GM21528 (cell line): Measurements from ENCODE around the gene DYNC1LI2.

Experiments used
- ATAC-seq: cut with Tn5 transposase; IDR thresholded peaks from one replicate; pipeline ENCODE4 v1.9.1; 2021; ENCODE audit warnings: mild to moderate bottlenecking, moderate library complexity; ENCODE audit not compliant: unreplicated experiment, low FRiP score

The DYNC1LI2 gene

DNA sequence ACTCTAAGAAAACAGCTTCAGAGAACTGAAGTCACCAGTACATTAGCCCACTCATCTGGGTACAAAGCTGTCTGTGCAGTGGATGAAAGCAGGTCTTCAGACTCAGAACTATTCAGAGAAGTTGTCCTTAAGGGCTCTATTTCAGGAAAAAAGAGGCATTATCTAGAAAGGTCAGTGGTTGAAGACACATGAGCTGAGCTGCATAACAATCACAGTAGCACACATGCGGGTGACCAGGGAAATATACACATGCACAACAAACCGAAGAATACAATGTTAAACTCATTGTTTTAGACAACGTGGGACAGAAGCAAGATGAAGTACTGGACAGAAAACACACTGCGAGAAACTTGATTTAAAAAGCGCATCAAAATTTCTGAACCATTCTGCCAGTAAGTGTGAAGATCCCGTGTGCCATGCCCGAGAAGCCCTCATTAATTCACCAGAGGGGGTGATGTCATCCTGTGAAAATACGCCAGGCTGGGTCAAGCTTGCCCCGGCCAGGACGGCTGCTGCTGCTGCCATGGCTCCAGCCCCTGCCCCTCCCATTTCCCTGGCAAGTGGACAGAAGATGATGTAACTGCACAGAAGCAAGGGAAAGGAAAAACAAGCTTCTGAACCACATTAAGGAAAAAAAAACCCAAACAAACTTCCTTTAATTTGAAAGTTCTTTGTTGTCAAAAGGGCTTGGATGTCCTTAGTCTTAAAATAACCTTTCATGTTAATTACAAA, 10.1 kb downstream of the DYNC1LI2 start:
- ATAC-seq, result no peak

DNA sequence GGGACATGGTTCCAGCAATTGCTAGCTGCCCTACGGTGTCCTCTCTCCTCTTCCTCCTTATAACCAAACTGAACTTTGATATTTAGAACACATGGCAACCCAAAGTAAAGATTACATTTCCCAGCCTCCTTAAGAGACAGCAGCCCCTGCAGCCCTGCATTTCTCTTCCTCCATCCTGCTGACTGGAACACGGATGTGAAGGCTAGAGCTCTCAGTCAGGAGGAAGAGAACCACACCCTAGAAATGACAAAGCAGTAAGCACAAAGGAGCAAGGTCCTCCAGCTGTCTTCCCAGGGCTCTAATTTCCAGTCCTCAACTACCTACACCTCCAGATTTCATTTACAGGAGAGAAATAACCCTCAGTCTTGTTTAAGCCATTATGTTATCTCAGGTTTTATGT, 10.9 kb downstream of the DYNC1LI2 start:
- no peak for ATAC-seq

DNA sequence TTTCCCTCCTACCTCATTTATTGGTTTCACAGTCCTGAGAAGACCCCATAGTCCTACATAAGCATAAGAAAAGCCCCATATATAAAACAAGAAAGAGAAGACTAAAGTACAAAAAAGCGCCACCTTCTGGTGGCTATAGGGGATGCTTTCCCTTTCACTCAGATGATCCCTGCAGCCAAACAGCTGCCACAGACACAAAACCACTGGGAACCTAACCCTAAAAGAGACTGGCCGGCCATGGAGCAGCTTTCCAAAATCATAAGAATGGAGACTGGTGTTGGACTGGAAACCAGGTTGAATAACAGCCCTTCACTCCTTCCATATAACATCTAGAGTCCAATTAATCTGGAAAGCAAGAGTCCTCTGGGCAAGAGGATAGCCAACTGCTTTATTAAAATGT, 11.4 kb downstream of the DYNC1LI2 start:
- no peak for ATAC-seq

DNA sequence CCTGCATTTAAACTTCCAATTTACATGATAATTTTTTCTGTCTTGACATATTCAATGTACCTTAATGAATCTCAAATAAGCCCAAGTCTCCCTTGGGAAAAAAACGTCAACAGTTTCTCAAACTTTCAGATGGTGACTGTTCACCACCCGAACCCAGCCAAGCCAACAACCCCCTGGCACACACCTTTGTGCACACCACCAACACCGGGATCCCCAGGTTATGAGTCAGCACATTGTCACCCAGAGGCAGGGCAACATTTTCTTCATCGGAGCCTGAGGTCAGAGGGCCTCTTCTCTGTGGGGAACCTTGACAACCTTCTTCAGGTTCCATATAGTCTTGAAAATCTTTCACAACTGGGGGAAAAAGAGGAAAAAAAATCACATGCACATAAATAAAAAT, 15.5 kb downstream of the DYNC1LI2 start:
- no peak for ATAC-seq

DNA sequence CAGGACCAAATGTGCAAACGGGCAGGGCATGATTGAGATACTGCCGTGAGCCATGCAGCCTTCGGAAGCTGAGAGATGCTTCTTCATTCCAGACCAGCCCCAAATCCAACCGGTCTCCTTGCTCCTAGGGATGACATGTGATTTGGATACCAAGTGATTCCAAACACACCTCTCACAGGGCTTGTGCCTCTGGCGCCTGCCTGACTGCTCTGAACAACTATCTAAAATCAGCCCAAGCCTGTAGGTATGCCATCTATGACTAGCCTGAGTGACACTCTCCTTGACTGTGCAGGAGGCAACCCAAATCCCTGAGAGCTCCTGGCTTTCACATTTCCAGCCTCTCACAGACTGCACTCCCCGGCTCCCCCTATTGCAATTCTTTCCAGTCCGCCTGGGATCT, 20.3 kb downstream of the DYNC1LI2 start:
- no peak for ATAC-seq

DNA sequence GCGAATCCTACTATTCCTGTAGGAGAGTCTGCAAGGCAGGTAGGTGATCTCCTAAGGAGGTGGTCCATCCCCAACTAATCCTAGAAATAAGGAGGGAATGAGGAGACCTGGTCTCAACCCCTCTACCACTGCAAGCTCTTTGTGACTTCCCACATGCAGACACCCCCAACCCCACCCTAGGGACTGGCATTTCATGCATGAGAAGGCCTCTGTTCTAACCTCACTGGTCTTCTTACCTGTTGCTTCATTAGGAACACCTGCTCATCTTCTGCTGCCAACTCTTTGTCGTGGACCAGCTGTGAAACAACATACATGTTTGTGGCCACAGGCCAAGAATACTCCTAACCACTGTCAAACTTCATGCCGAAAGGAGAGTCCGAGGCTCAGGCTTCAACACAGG, 22.6 kb downstream of the DYNC1LI2 start:
- ATAC-seq, result no peak

DNA sequence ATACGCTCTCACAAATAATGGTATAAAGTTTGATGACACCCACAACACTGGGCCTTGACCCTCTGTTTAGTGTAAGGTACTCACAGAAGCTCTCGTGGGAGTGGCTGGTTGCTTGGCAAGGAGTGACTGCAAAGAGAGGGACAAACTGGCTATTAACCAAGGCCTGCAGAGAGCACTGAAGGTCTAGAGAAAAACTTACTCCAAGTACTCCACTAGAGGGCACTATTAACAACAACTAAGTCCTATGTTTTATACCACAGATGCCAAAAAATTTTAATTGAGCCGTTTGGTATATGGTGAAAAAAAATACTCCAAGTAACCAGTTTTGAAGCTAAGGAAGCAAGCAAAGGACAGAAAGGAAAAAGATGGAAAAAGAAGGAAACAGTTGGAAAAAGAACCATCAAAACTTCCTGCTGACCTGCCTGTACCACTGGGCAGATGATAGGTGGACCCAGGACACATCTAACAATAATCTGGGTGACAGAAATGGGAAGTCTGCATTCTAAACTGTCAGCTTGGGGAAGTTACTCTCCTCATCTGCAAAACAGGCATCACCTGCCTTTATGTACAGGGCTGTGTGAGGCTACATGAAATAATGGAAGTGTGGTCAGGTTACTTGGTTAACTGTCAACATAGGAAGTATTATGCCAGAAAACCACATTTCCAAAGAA, 23.2 kb downstream of the DYNC1LI2 start:
- ATAC-seq, result no peak

DNA sequence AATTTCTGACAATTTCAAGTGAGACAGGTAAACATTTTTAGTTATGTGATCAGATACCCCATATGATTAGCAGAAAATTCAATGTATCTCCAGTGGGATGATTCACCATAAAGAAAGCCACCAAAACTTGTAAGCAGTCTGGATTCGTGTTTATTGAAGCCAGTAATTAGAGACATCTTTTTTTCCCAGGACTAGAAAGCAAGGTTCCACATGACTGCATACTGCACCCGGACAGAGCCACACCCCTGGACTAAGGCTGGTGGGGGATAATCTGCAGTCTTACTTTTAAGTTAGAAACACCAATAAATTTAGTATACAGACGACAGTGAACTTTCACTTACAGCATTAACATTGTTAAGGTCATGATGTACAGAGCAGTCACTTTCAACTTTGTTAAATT, 30.6 kb downstream of the DYNC1LI2 start:
- no peak for ATAC-seq

DNA sequence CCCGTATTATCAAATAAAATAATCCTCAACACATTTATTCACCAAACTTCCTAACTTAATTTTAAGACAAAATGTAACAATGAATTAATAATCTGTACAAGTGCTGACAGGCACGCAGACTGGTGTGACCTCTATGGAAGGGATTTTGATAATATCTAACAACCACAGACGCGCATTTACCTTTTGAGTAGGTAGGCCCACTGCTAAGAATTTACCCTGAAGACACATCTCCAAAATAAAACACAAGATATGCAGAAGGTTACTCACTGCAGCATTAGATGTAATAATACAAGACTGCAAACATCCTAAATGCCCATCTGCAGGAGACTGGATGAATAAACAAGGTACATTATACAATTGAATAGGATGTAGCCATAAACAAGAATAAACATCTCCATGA, 32.2 kb downstream of the DYNC1LI2 start:
- no peak for ATAC-seq

DNA sequence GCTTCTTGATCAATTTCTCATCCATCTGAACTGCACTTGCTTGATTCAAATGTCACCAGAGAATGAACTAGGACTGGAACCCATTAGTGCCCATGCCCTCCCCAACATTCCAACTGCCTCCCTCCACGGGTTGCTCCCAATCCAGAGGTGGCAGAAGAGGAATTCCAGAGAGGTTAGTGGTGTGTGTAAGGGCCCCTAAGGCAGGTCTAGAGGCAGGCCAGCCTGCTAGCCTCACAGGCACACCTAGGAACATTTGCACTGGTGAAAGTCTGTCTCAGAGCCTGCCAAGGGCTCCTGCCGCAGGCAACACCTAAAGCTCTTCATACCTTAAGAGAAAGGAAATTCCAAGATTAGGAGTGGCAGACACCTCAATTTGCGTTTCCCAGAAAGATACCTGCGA, 33.6 kb downstream of the DYNC1LI2 start:
- no peak for ATAC-seq

DNA sequence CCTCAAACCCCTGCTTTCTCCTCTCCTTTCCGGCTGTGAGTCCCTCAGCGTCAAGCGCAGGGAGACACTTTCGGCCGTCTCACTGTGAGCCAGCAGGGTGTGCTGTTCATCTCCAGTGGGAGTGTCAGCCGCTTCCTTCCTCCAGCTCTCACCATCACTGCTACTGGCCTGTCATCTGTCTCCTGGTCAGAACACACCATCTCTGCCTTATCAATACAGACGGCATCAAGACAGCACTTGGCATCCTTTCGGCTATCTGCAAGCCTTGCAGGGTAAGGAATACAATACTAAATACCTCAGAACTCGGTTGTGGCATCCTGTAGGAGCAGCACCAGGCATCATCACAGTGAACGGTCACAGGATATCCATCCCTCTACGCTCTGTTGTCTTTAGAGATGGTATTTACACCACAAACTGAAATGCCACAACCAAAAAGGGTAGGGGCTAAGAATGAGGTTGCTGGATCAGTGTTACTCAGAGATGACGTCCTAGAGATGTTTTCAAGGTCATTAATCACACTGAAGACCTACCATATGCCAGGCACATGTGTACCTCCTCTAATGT, 34.2 kb downstream of the DYNC1LI2 start:
- no peak for ATAC-seq

DNA sequence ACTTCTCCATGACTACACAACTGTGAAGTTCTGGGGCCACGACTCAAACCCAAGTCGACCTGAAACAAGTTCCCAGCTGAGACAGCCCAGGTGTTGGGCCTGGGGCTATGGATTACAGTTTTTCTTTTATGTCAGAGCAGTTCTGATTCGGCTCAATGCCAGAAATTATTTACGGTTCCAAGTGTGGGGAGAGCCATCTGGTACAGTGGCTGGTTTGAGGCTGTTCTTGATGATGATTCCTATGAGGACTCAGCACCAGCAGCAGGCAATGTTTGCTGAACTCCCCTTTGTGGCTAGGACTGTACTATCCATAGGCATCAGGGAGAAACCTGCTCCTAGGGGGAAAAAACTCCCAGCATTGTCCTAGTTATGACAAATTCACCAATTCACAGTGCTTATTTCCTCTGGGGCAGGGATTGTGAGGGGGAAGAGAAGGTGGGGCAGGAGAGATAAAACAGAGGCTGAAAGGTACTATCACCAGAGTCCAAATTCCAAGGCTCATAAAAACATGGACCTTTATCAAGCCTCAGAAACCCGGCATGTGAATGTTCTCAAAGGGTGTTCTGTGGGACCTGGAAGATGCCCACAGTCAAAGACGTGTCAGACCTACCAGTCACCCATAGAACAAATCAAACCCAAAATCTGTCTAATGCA, 36.6 kb downstream of the DYNC1LI2 start:
- ATAC-seq, result no peak

DNA sequence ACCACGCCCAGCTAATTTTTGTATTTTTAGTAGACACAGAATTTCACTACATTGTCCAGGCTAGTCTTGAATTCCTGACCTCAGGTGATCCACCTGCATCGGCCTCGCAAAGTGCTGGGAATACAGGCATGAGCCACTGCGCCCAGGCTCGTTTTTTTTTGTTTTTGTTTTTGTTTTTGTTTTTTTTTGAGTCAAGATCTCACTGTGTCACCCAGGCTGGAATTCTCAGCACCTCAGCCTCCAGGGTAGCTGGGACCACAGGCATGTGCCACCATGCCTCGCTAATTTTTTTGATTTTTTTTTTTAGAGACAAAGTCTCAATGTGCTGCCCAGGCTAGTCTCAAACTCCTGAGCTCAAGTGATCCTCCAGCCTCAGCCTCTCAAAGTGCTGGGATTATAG, 37.3 kb downstream of the DYNC1LI2 start:
- ATAC-seq, result no peak

DNA sequence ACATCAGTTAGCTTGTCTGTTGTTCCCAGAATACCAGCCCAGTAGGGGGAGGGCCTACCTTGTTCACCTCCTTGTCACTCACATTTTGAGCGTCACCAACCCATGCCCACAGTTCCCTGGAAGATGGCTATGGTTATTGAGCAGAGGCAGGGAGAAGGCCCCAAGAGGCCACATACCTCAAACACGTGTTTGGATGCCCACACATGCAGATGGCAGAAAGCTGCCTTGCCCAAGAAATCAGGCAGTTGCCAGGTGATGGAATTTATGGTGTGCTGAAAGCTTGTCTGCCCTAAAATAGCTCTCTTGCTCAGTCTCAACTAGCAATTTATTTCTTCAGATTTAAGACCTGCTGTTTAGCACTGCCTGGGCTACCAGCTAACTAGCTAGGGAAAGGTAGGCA, 38.3 kb downstream of the DYNC1LI2 start:
- ATAC-seq, result no peak

DNA sequence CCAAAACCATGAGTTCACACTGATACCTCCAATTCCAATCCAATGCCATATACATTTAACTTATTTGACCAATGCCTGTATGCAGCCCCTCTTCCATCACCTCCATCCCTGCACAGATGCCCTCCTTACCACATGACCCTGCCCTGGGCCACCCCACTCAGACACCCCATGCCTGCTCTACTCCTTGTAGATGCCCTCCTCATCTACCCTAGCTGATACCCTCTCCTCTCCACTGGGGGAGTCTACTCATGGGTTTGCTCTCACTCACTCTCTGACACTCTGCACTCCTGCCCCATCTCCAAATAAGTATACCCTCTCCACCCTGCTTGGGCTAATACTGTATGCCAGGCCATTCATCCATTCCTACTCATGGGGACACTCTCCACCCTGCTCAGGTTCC, 38.9 kb downstream of the DYNC1LI2 start:
- no peak for ATAC-seq

DNA sequence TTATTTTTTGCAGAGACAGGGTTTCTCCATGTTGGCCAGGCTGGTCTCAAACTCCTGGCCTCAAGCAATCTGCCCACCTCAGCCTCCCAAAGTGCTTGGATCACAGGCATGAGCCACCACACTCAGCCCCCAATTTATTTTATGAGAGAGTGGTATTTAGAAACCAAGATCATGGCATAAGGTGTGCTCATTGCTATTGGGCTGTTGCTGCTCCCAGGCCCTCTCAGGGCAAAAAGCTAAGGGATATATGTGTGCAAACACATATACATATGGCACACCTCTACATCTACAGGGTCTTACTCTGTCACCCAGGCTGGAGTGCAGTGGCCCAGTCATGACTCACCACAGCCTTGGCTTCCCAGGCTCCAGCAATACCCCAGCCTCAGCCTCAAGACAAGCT, 39.8 kb downstream of the DYNC1LI2 start:
- no peak for ATAC-seq

DNA sequence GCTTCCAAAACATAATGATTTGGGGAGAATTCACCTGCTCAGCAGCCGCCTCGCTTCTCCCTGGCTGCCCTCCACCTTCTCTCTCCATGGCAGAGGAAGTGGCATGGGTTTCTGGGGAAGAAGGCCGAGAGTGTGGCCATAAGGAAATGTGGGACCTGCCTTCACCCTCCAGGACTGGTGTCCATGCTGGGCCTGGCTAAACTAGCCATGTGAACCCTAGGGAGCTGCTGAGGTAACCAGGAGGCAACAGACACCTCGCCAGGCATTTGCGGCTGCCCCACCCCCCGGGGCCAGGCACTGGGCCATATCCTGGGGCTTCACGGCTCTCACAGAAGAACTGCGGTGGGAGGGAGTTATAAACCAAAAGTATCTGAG, 44.9 kb downstream of the DYNC1LI2 start:
- no peak for ATAC-seq

DNA sequence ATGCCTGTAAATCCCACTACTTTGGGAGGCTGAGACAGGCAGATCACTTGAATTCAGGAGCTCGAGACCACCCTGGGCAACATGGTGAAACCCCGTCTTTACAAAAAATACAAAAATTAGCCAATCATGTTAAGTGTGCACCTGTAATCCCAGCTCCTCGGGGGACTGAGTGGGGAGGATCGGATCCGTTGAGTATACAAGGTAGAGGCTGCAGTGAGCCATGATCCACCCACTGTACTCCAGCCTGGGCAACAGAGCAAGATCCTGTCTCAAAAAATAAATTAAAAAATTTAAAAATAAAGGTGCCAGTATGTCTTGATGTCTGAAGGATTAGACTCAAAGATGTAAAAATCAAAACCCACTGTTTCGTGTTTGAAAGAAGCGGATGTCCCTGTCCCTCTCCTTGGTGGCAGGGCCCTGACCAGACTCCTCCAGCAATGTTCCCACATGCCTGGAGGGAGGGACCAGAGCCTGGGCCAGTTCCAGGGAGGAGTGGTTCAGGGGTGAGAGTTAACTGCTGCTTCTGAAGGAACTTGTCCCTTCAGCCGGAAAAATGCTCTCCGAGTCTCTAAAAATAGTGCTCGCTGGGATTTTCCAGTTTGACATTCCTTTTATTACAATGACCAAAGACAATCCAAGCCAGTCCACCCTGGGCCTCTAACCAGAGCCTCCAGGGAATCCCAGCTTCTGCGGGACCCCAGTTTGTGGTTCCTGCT, 45.5 kb downstream of the DYNC1LI2 start:
- ATAC-seq, result no peak

DNA sequence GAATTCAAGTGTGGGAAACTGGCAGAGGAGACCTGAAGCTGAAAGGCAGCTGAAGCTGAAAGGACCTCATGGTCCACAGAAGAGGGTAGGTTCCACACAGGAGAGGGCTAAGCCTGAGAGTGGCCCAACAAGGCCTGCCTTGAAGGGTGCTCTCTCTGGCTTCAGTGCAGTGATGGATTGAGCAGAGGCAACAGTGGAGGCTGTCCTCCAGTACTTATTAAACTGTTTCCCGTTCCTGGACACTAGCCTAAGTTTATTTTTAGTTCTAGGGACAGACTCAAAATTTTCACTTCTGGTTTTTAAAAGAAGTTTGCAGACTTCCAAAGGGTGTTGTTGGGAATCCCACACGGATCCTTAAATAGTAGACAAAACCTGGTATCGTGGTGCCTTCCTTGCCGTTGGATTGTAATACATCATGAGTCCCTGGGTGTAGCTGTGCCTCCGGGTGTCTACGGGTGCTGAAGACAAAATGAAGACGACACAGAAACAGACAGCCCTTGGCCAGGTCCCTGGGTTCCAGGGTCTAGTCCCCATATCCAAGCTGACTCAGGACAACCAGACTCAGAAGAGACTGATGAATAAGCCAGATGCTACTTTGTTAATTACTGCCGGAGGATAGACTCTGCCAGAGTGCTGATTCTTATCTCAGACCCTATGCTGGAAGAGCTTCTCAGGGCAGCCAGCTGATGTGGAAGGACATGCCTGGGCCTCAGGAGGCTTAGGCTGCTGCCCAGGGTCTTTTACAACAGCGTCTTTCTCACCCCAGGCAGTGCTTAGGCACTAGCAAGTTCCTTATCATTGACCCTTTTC, 47.8 kb downstream of the DYNC1LI2 start:
- ATAC-seq, result no peak

DNA sequence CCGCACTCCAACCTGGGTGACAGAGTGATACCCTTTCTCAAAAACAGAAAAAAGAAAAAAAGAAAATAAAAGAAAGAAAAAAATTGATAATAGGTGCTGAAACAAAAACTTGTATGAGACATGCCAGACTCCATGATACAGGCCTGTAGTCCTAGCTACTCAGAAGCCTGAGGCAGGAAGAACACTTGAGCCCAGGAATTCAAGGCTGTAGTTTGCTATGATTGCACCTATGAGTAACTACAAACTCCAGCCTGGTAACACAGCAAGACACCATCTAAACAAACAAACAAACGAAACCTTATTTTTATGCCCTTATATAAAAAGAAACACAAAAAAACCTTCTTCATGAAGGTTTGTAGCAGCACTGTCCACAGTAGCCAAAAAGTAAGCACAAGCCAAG, 49.9 kb downstream of the DYNC1LI2 start:
- no peak for ATAC-seq
